Thymus (tissue), 11 donors: ENCODE data around the gene RLN3. TPM values are rescaled to one million over a fixed set of nuclear protein-coding genes. Genes with fewer than 3 reads are reported as not detected.
A peak's percentile ranks its signal among the peaks of the same experiment; 100 is the strongest.

Experiments used
- DNase-seq, 9 donors: peaks; one replicate each; pipeline ENCODE4 v3.0.0-alpha.2; 2013; ENCODE audit warnings: low spot score in 9 of 9, low read depth in 6 of 9, missing footprints in 1 of 9
- H3K27ac ChIP-seq, 2 donors: one replicate each; pipeline ENCODE4 v1.5.1; 2013; ENCODE audit warnings: control low read depth in 1 of 2, low read depth in 1 of 2, low read length in 1 of 2, mild to moderate bottlenecking in 1 of 2, moderate library complexity in 1 of 2
- H3K27me3 ChIP-seq, 2 donors: one replicate each; pipeline ENCODE4 v1.5.1; 2013; ENCODE audit warnings: low read length in 1 of 2; ENCODE audit not compliant: control insufficient read depth in 2 of 2, insufficient read depth in 1 of 2
- H3K36me3 ChIP-seq, 2 donors: one replicate each; pipeline ENCODE4 v1.5.1; 2013; ENCODE audit warnings: low read length in 1 of 2, mild to moderate bottlenecking in 1 of 2, moderate library complexity in 1 of 2; ENCODE audit not compliant: control insufficient read depth in 2 of 2, insufficient read depth in 2 of 2
- H3K4me1 ChIP-seq, 2 donors: one replicate each; pipeline ENCODE4 v1.5.1; 2013; ENCODE audit warnings: low read length in 2 of 2; ENCODE audit not compliant: control insufficient read depth in 2 of 2, insufficient read depth in 2 of 2
- H3K4me3 ChIP-seq, 2 donors: one replicate each; pipeline ENCODE4 v1.5.1; 2013; ENCODE audit warnings: low read length in 2 of 2, control low read depth in 1 of 2, mild to moderate bottlenecking in 1 of 2
- H3K9me3 ChIP-seq, 2 donors: one replicate each; pipeline ENCODE4 v1.5.1; 2013; ENCODE audit warnings: low read length in 1 of 2, mild to moderate bottlenecking in 1 of 2; ENCODE audit not compliant: control insufficient read depth in 2 of 2, insufficient read depth in 1 of 2
- WGBS: extraction: QIAGEN DNeasy Blood & Tissue Kit; methylation state at CpG from one replicate; pipeline ENCODE4 v1.1.7; 2013; 5-methylcytosine and 5-hydroxymethylcytosine counted together
- polyA plus RNA-seq: library from polyadenylated mRNA; stranded (reverse); fragments of 200-250 nt; gene quantifications from one replicate; pipeline ENCODE4 v1.2.3, GENCODE V29; 2013
- total RNA-seq: library from RNA; stranded (reverse); fragments of 120-200 nt; gene quantifications from one replicate; pipeline ENCODE4 v1.2.4, GENCODE V29; 2013
- donor health status: healthy.

Gene RLN3
- total and polyA plus RNA-seq, 2 donors: 0.18 TPM; not detected in 1

- Histone ChIP-seq H3K27ac (no peak overlapping the region), H3K4me3 (no peak overlapping the region), H3K4me1 (peaks cover 31 to 42% of the 10 kb centered on the region in 2 donors), H3K9me3 (peaks cover 4 to 9% of the 10 kb centered on the region in 2 donors), H3K36me3 (peaks cover 19 to 33% of the 10 kb centered on the region in 2 donors), H3K27me3 (no peaks in the 10 kb centered on the region)
- DNase-seq: no peak
- WGBS: 98% methylated on average over 3 of the region's 3 CpGs
Observed at GRCh38 chr19:13999085-13999484, 28.9 kb upstream of the RLN3 start.

- Histone ChIP-seq H3K4me1 (peaks cover 41 to 55% of the 10 kb centered on the region in 2 donors), H3K9me3 (peaks cover 4 to 9% of the 10 kb centered on the region in 2 donors), H3K27me3 (no peaks in the 10 kb centered on the region), H3K36me3 (peaks cover 12 to 27% of the 10 kb centered on the region in 2 donors), H3K4me3 (no peak overlapping the region), H3K27ac (peak overlapping the region; percentile 0 to 74)
- 83% methylated on average over 13 of the region's 13 CpGs for WGBS
- peak in 1 of 9 donors; percentile 47 for DNase-seq
Observed at GRCh38 chr19:14000691-14001375, 27.1 kb upstream of the RLN3 start.

GRCh38 chr19:14002571-14003250 is 25.2 kb upstream of the RLN3 start:
- peaks cover 41 to 57% of the 10 kb centered on the region in 2 donors for H3K4me1 ChIP-seq
- WGBS: 60% methylated on average over 13 of the region's 13 CpGs
- H3K9me3 ChIP-seq: peaks cover 4 to 9% of the 10 kb centered on the region in 2 donors
- peaks cover 3 to 12% of the 10 kb centered on the region in 2 donors for H3K36me3 ChIP-seq
- no peaks in the 10 kb centered on the region for H3K27me3 ChIP-seq
- H3K27ac ChIP-seq: peak overlapping the region; percentile 91 to 95
- no peak overlapping the region for H3K4me3 ChIP-seq
- DNase-seq: peak in 1 of 9 donors; percentile 76

- Histone ChIP-seq H3K4me1 (peaks cover 41 to 57% of the 10 kb centered on the region in 2 donors), H3K4me3 (no peak overlapping the region), H3K27ac (peak overlapping the region; percentile 91 to 95), H3K36me3 (peaks cover 0 to 8% of the 10 kb centered on the region in 2 donors), H3K27me3 (no peaks in the 10 kb centered on the region), H3K9me3 (peaks cover 4 to 9% of the 10 kb centered on the region in 2 donors)
- 29% methylated on average over 10 of the region's 10 CpGs for WGBS
- peak in 1 of 9 donors; percentile 55 for DNase-seq
Observed at GRCh38 chr19:14003251-14004055, 24.5 kb upstream of the RLN3 start.

- peaks cover 41 to 57% of the 10 kb centered on the region in 2 donors for H3K4me1 ChIP-seq
- DNase-seq: peak in 1 of 9 donors; percentile 33
Observed at GRCh38 chr19:14004619-14005348, 23.2 kb upstream of the RLN3 start.

GRCh38 chr19:14005349-14006084 is 22.4 kb upstream of the RLN3 start:
- DNase-seq: peak in 8 of 9 donors; percentile 71 to 92 (median 82)
- WGBS: 6% methylated on average over 50 of the region's 50 CpGs
- peaks cover 39 to 54% of the 10 kb centered on the region in 2 donors for H3K4me1 ChIP-seq

More at GRCh38 chr19:14004619-14005348, 23.2 kb upstream of the RLN3 start:
- WGBS: 38% methylated on average over 14 of the region's 14 CpGs
- no peaks in the 10 kb centered on the region for H3K27me3 ChIP-seq
- H3K9me3 ChIP-seq: no peaks in the 10 kb centered on the region
- no peak overlapping the region for H3K4me3 ChIP-seq
- H3K27ac ChIP-seq: peak overlapping the region; percentile 84 to 95
- H3K36me3 ChIP-seq: no peaks in the 10 kb centered on the region

GRCh38 chr19:14006085-14006765 is 21.7 kb upstream of the RLN3 start, which contains the start of gene RFX1:
Gene RFX1, minus strand, starts transcription at chr19:14006320. Its CDS starts 12,477 bp downstream, at chr19:13993843.
- no peaks in the 10 kb centered on the region for H3K9me3 ChIP-seq
- peaks cover 33 to 47% of the 10 kb centered on the region in 2 donors for H3K4me1 ChIP-seq
- DNase-seq: peak; percentile 96 to 99 (median 98)
- H3K36me3 ChIP-seq: no peaks in the 10 kb centered on the region
- whole genome bisulfite sequencing: under 1% methylated on average over 58 of the region's 58 CpGs
- H3K4me3 ChIP-seq: peak within 1 kb of the TSS; percentile 77 to 100
- peak within 1 kb of the TSS; percentile 94 to 95 for H3K27ac ChIP-seq
- H3K27me3 ChIP-seq: no peaks in the 10 kb centered on the region

More at GRCh38 chr19:14005349-14006084, 22.4 kb upstream of the RLN3 start:
- peak overlapping the region; percentile 94 to 95 for H3K27ac ChIP-seq
- H3K27me3 ChIP-seq: no peaks in the 10 kb centered on the region
- H3K4me3 ChIP-seq: peak overlapping the region; percentile 77 to 100
- H3K36me3 ChIP-seq: no peaks in the 10 kb centered on the region
- H3K9me3 ChIP-seq: no peaks in the 10 kb centered on the region
